Naive thymus-derived CD4-positive, alpha-beta T cell (primary cell): Measurements from ENCODE around the gene NCAM1. TPM values are rescaled to one million over a fixed set of nuclear protein-coding genes. Genes with fewer than 3 reads are reported as not detected.

Source experiments
- ATAC-seq: fragments of 150-1000 bp; cut with Tn5 transposase; 2 replicates; pipeline ENCODE4 v1.10.0; 2021; ENCODE audit warnings: mild to moderate bottlenecking, moderate library complexity
- CTCF ChIA-PET: fragments of 350-600 bp; sonication (Branson Sonifier 250); formaldehyde crosslinking; loops from one replicate; lab custom pipeline; 2021; ENCODE audit warnings: antibody characterized with exemption; lab: Charles Lee
- POLR2A ChIA-PET: fragments of 350-600 bp; sonication (Branson Sonifier 250); formaldehyde crosslinking; loops from one replicate; lab custom pipeline; 2021; ENCODE audit warnings: antibody characterized with exemption, inconsistent platforms; lab: Charles Lee
- DNase-seq, 9 donors: peaks; one replicate each; pipeline versions ENCODE4 v3.0.0 to v3.0.0-alpha.2; 2020 to 2022; ENCODE audit warnings: mixed read lengths in 1 of 9
- H3K27ac ChIP-seq: one replicate; pipeline ENCODE4 v1.7.0; 2013; ENCODE audit warnings: mild to moderate bottlenecking, low read depth, low read length, moderate library complexity
- H3K27me3 ChIP-seq, 2 donors: one replicate each; pipeline ENCODE4 v1.7.0; 2013; ENCODE audit warnings: low read length in 2 of 2, mild to moderate bottlenecking in 2 of 2, moderate library complexity in 2 of 2; ENCODE audit not compliant: control insufficient read depth in 2 of 2, insufficient read depth in 2 of 2
- H3K36me3 ChIP-seq, 3 experiments: 1 replicate in 2 of 3; 2 replicates in 1 of 3; pipeline ENCODE4 v1.7.0; 2013; ENCODE audit warnings: low read length in 3 of 3, mild to moderate bottlenecking in 3 of 3, moderate library complexity in 1 of 3; ENCODE audit not compliant: insufficient read depth in 3 of 3, control insufficient read depth in 2 of 3
- H3K4me1 ChIP-seq, 2 donors: one replicate each; pipeline ENCODE4 v1.7.0; 2013; ENCODE audit warnings: low read length in 2 of 2, mild to moderate bottlenecking in 2 of 2, moderate library complexity in 1 of 2; ENCODE audit not compliant: control insufficient read depth in 2 of 2, insufficient read depth in 2 of 2
- H3K4me3 ChIP-seq: 2 replicates; pipeline ENCODE4 v1.7.0; 2013; ENCODE audit warnings: mild to moderate bottlenecking, low read length
- H3K9me3 ChIP-seq, 3 experiments: 1 replicate in 2 of 3; 2 replicates in 1 of 3; pipeline ENCODE4 v1.7.0; 2013; ENCODE audit warnings: low read length in 3 of 3; ENCODE audit not compliant: control insufficient read depth in 2 of 3
- H3K27ac Mint-ChIP-seq, 9 donors: one replicate each; pipeline ENCODE4 v1.8.0; 2020 to 2022; ENCODE audit warnings: mixed read lengths in 9 of 9, mild to moderate bottlenecking in 8 of 9, moderate library complexity in 5 of 9, inconsistent platforms in 2 of 9
- H3K27me3 Mint-ChIP-seq, 5 donors: one replicate each; pipeline ENCODE4 v1.8.0; 2021 to 2022; ENCODE audit warnings: mixed read lengths in 5 of 5, mild to moderate bottlenecking in 1 of 5
- H3K36me3 Mint-ChIP-seq, 5 donors: one replicate each; pipeline ENCODE4 v1.8.0; 2020 to 2022; ENCODE audit warnings: mixed read lengths in 5 of 5, mild to moderate bottlenecking in 3 of 5, inconsistent platforms in 1 of 5
- H3K4me1 Mint-ChIP-seq, 7 donors: one replicate each; pipeline ENCODE4 v1.8.0; 2020 to 2022; ENCODE audit warnings: mixed read lengths in 7 of 7, mild to moderate bottlenecking in 3 of 7, inconsistent platforms in 1 of 7
- H3K4me3 Mint-ChIP-seq, 10 donors: one replicate each; pipeline ENCODE4 v1.8.0; 2020 to 2022; ENCODE audit warnings: mild to moderate bottlenecking in 10 of 10, mixed read lengths in 10 of 10, moderate library complexity in 6 of 10, inconsistent platforms in 2 of 10
- H3K9me3 Mint-ChIP-seq, 11 donors: one replicate each; pipeline ENCODE4 v1.8.0; 2020 to 2022; ENCODE audit warnings: mixed read lengths in 11 of 11, mild to moderate bottlenecking in 4 of 11, inconsistent platforms in 1 of 11, moderate library complexity in 1 of 11
- intact Hi-C, 2 donors: fragments of 100-400 bp; cut with micrococcal nuclease; formaldehyde crosslinking; loops; one replicate each; pipeline ENCODE4 v1.15.1; 2023
- polyA plus RNA-seq, 2 donors: library from polyadenylated mRNA; unstranded; fragments of 300-500 nt; fragmentation: Illumina TruSeq; gene quantifications; one replicate each; pipeline ENCODE4 v1.2.3, GENCODE V29; 2021
- total RNA-seq, 6 experiments: library from RNA in 5 of 6; stranded (reverse) in 5 of 6; gene quantifications; 1 replicate in 5 of 6; 2 replicates in 1 of 6; pipeline ENCODE4 v1.2.3 and lab custom pipeline; 2021 to 2026

The NCAM1 gene
- total and polyA plus RNA-seq, 7 experiments from 2014 or later: 0.06 to 18.8 (median 1.0) TPM; not detected in 2

DNA sequence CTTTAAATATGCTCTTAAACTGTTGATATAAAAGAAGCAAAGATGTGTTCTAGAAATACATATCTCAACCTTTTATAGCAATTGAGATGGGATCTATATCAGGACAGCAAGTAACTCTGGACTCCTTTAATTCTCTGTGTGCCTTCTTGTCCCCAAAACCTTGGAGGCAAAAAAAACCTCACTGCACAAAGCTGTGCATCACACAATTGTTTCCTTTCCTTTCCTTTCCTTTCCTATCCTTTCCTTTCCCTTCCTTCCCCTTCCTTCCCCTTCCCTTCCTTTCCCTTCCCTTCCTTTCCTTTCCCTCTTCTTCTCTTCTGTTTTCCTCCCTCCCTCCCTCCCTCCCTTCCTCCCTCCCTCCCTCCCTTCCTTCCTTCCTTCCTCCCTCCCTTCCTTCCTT, 343.7 kb downstream of the NCAM1 start:
- intact Hi-C loops: loop anchor here (1.0 to 5.0 kb wide), 8 partner anchors 227 to 958 kb away; no protein-coding TSS in a partner anchor
- CTCF ChIA-PET: interaction anchor here (0.7 to 1.7 kb wide), 5 partner anchors 8 to 228 kb away, joined by 3 to 7 read pairs (median 5); no protein-coding TSS in a partner anchor

DNA sequence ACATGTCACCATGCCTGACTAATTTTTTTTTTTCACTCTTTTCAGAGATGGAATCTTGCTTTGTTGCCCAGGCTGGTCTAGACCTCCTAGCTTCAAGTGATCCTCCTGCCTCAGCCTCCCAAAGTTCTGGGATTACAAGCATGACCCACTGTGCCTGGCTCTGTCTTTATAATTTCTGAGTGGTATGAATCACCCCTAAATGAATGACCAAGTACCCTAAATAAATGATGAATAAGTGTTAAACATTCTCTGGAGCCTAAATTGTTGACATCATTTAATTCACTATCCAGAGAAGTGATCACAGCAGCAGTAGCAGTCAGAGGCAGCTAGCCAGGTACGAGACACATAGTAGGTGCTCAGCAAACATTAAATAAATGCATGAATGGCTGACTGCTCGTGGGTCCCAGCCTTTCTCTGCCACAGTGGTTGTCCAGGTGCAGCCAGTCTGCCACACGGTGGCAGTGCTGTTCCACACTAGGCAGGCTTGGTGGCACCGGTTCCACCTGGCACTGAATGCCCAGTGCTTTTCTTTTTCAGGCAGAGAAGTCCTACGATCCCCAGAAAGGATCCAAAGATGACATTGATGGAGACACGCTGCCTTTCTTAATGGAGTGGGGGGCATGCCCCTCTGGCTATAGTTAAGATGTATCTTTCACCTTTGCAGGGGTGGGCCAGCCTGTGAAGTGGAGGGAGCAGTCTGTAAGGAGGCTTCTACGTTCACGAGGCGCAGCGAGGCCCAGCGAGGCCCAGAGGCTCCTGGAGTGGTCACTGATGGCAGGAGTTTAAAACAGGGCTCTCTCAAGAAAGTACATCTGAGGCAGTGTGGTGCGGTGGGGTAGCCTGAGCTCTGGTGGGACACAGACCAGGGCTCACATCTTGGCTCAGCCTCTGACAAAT, 344.5 kb downstream of the NCAM1 start:
- Histone ChIP-seq H3K9me3 (no peaks in the 10 kb centered on the region), H3K4me1 (no peaks in the 10 kb centered on the region), H3K36me3 (no peaks in the 10 kb centered on the region), H3K4me3 (no peak overlapping the region), H3K27ac (no peak overlapping the region), H3K27me3 (no peaks in the 10 kb centered on the region)
- DNase-seq (peak; percentile 32 to 68 (median 61)), ATAC-seq (peak; percentile 95)
- CTCF ChIA-PET: interaction anchor here (0.6 to 1.7 kb wide), 10 partner anchors 16 to 1026 kb away, joined by 3 to 8 read pairs (median 4); no protein-coding TSS in a partner anchor
- peaks cover 0 to 25% (median 11%) of the 10 kb centered on the region in 5 donors for H3K27me3 Mint-ChIP-seq
- no peak overlapping the region for H3K4me3 Mint-ChIP-seq
- no peak overlapping the region for H3K27ac Mint-ChIP-seq
- POLR2A ChIA-PET: no interaction called here
- intact Hi-C loops: loop anchor here (1.0 to 5.0 kb wide), 8 partner anchors 227 to 957 kb away; no protein-coding TSS in a partner anchor
- H3K4me1 Mint-ChIP-seq: peaks cover 0 to 8% (median 3%) of the 10 kb centered on the region in 7 donors
- H3K9me3 Mint-ChIP-seq: no peaks in the 10 kb centered on the region
- no peaks in the 10 kb centered on the region for H3K36me3 Mint-ChIP-seq

More for the DNA sequence above, 343.7 kb downstream of the NCAM1 start:
- Histone ChIP-seq H3K4me3 (no peak overlapping the region), H3K36me3 (no peaks in the 10 kb centered on the region), H3K27ac (no peak overlapping the region), H3K4me1 (no peaks in the 10 kb centered on the region), H3K27me3 (no peaks in the 10 kb centered on the region), H3K9me3 (no peaks in the 10 kb centered on the region)
- ATAC-seq: no peak
- DNase-seq: no peak
- H3K27me3 Mint-ChIP-seq: peaks cover 0 to 31% (median 17%) of the 10 kb centered on the region in 5 donors
- no peaks in the 10 kb centered on the region for H3K36me3 Mint-ChIP-seq
- peaks cover 0 to 4% (median under 1%) of the 10 kb centered on the region in 7 donors for H3K4me1 Mint-ChIP-seq
- H3K4me3 Mint-ChIP-seq: no peak overlapping the region
- no peaks in the 10 kb centered on the region for H3K9me3 Mint-ChIP-seq
- POLR2A ChIA-PET: no interaction called here
- no peak overlapping the region for H3K27ac Mint-ChIP-seq

- CTCF ChIA-PET: no interaction called here
Measured at GRCh38 chr11:113308601-113309000, 347.4 kb downstream of the NCAM1 start.

DNA sequence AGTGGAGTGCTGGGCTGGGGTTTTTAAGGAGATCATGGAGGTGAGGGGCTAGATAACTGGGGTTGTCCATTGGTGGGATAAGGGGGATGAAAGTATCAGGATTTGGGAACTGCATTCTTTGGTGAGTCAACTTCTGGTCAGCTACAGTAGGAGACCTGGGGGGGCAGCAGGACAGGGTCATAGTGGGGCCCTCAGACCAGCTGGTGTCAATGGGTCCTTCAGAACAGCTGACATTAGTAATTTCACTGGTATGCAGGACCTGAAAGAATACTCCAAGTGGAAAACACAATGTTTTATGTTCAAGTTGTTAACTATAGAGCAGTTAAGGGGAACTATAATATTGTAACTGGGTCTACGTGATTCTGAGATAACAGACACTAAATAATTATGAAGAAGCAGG, 350.3 kb downstream of the NCAM1 start:
- Histone ChIP-seq H3K9me3 (no peaks in the 10 kb centered on the region), H3K36me3 (no peaks in the 10 kb centered on the region), H3K27ac (no peak overlapping the region), H3K4me1 (peaks cover 10 to 16% of the 10 kb centered on the region in 2 donors), H3K4me3 (no peak overlapping the region), H3K27me3 (no peaks in the 10 kb centered on the region)
- intact Hi-C loops: loop anchor here (5.0 to 10.0 kb wide), 5 partner anchors 1027 to 1384 kb away; partner anchors contain the start of genes C11orf71 (in 1 of the 2), DLAT (in 1 of the 2), RBM7 (in 1 of the 2) and REXO2 (in 1 of the 2)
- H3K4me3 Mint-ChIP-seq: peak overlapping the region in 1 of 10 donors; percentile 29
- H3K4me1 Mint-ChIP-seq: peaks cover 13 to 38% (median 33%) of the 10 kb centered on the region in 7 donors
- H3K9me3 Mint-ChIP-seq: no peaks in the 10 kb centered on the region
- ATAC-seq (no peak), DNase-seq (no peak)
- ChIA-PET POLR2A (no interaction called here), CTCF (no interaction called here)
- peaks cover 0 to 5% (median 0%) of the 10 kb centered on the region in 5 donors for H3K27me3 Mint-ChIP-seq
- peak overlapping the region in 3 of 9 donors; percentile 5 to 79 (median 40) for H3K27ac Mint-ChIP-seq
- H3K36me3 Mint-ChIP-seq: peaks cover 0 to 3% (median 1%) of the 10 kb centered on the region in 5 donors

More at GRCh38 chr11:113308601-113309000, 347.4 kb downstream of the NCAM1 start:
- Histone ChIP-seq H3K36me3 (no peaks in the 10 kb centered on the region), H3K27me3 (no peaks in the 10 kb centered on the region), H3K4me1 (peaks cover 5 to 10% of the 10 kb centered on the region in 2 donors), H3K9me3 (no peaks in the 10 kb centered on the region), H3K4me3 (no peak overlapping the region), H3K27ac (no peak overlapping the region)
- DNase-seq: no peak
- Mint-ChIP-seq H3K36me3 (no peaks in the 10 kb centered on the region), H3K9me3 (no peaks in the 10 kb centered on the region), H3K4me3 (no peak overlapping the region), H3K27ac (no peak overlapping the region), H3K27me3 (peaks cover 0 to 9% (median 0%) of the 10 kb centered on the region in 5 donors), H3K4me1 (peaks cover 5 to 17% (median 14%) of the 10 kb centered on the region in 7 donors)
- intact Hi-C loops: loop anchor here in 1 of 2 donors (5.0 kb wide), 1 partner anchor 954 kb away; no protein-coding TSS in a partner anchor
- POLR2A ChIA-PET: no interaction called here
- no peak for ATAC-seq

- no peak for DNase-seq
- Histone ChIP-seq H3K27me3 (no peaks in the 10 kb centered on the region), H3K36me3 (peaks cover 0 to 7% (median 0%) of the 10 kb centered on the region in 3 experiments), H3K4me1 (peaks cover 10 to 16% of the 10 kb centered on the region in 2 donors), H3K4me3 (peak overlapping the region; percentile 78), H3K9me3 (no peaks in the 10 kb centered on the region), H3K27ac (peak overlapping the region; percentile 91)
- ChIA-PET CTCF (interaction anchor here (1.0 to 1.3 kb wide), 3 partner anchors 9 to 1030 kb away, joined by 3 to 6 read pairs (median 3); partner anchors contain the start of gene ZW10), POLR2A (interaction anchor here (1.2 to 1.6 kb wide), 3 partner anchors 9 to 1227 kb away, joined by 3 to 9 read pairs (median 4); partner anchors contain the start of genes PTS, SDHD and TIMM8B)
- peak overlapping the region; percentile 77 to 93 (median 88) for H3K4me3 Mint-ChIP-seq
- no peak for ATAC-seq
- H3K27ac Mint-ChIP-seq: peak overlapping the region; percentile 69 to 94 (median 92)
- intact Hi-C loops: loop anchor here (5.0 to 10.0 kb wide), 5 partner anchors 1029 to 1386 kb away; partner anchors contain the start of genes C11orf71 (in 1 of the 2), DLAT (in 1 of the 2), RBM7 (in 1 of the 2) and REXO2 (in 1 of the 2)
- peaks cover 18 to 55% (median 47%) of the 10 kb centered on the region in 7 donors for H3K4me1 Mint-ChIP-seq
- H3K27me3 Mint-ChIP-seq: peaks cover 0 to 3% (median 0%) of the 10 kb centered on the region in 5 donors
- H3K9me3 Mint-ChIP-seq: peaks cover 0 to 1% (median 0%) of the 10 kb centered on the region in 11 donors
- H3K36me3 Mint-ChIP-seq: peaks cover 4 to 23% (median 20%) of the 10 kb centered on the region in 5 donors
Measured at GRCh38 chr11:113313601-113314000, 352.4 kb downstream of the NCAM1 start.

- Histone ChIP-seq H3K27ac (peak overlapping the region; percentile 91), H3K36me3 (peaks cover 0 to 7% (median 0%) of the 10 kb centered on the region in 3 experiments), H3K9me3 (no peaks in the 10 kb centered on the region), H3K4me3 (peak overlapping the region; percentile 78), H3K4me1 (peaks cover 10 to 16% of the 10 kb centered on the region in 2 donors), H3K27me3 (no peaks in the 10 kb centered on the region)
- peaks cover 4 to 27% (median 24%) of the 10 kb centered on the region in 5 donors for H3K36me3 Mint-ChIP-seq
- H3K27ac Mint-ChIP-seq: peak overlapping the region; percentile 69 to 94 (median 92)
- intact Hi-C loops: loop anchor here (1.0 to 10.0 kb wide), 13 partner anchors 71 to 1435 kb away; partner anchors contain the start of genes C11orf71 (in 2 of the 2), CFAP68 (in 2 of the 2), FDXACB1 (in 2 of the 2) and PTS (in 2 of the 2)
- H3K4me3 Mint-ChIP-seq: peak overlapping the region; percentile 77 to 93 (median 88)
- H3K9me3 Mint-ChIP-seq: peaks cover 0 to 2% (median 0%) of the 10 kb centered on the region in 11 donors
- peaks cover 18 to 55% (median 49%) of the 10 kb centered on the region in 7 donors for H3K4me1 Mint-ChIP-seq
- no peak for ATAC-seq
- H3K27me3 Mint-ChIP-seq: peaks cover 0 to 3% (median 0%) of the 10 kb centered on the region in 5 donors
- ChIA-PET POLR2A (interaction anchor here (0.7 to 1.6 kb wide), 5 partner anchors 9 to 1227 kb away, joined by 3 to 9 read pairs (median 4); partner anchors contain the start of genes PTS, SDHD and TIMM8B), CTCF (interaction anchor here (1.0 to 1.1 kb wide), 2 partner anchors 459 to 1031 kb away, joined by 3 read pairs; partner anchors contain the start of gene ZW10)
- DNase-seq: no peak
Measured at GRCh38 chr11:113314065-113314388, 352.8 kb downstream of the NCAM1 start.
